HG03439 (cell line): ENCODE results near the gene SSPN.

Source experiments
- ATAC-seq: cut with Tn5 transposase; IDR thresholded peaks from one replicate; pipeline ENCODE4 v1.9.1; 2021; ENCODE audit warnings: mild to moderate bottlenecking, moderate library complexity; ENCODE audit not compliant: unreplicated experiment

The SSPN gene, protein sequence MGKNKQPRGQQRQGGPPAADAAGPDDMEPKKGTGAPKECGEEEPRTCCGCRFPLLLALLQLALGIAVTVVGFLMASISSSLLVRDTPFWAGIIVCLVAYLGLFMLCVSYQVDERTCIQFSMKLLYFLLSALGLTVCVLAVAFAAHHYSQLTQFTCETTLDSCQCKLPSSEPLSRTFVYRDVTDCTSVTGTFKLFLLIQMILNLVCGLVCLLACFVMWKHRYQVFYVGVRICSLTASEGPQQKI

DNA sequence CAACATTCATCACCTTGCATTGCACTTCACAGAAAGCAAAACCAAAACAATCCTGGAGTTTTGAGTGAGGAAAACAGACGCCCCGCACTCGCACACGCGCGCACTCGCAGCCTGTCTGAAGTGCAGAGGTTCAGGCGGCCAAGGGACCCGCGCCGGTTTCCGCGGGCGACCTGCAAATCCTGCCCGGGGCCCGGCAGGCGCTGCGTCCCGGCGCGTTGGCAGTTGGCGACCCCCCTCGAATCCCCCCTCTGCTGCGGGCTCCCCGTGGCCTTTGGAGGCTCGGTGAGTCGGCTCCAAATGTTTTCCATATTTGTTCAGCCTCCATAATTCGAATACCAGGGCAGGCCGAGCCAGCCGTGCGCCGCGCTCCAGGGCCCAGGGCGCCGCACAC is at the start of gene SSPN:
Gene SSPN, plus strand, starts transcription at position 324 of the 391 bp plus-strand sequence. CDS start 100 bp downstream, outside the sequence.
- no peak for ATAC-seq

GRCh38 chr12:26148291-26148690 is 47.1 kb upstream of the SSPN start:
- no peak for ATAC-seq

GRCh38 chr12:26149968-26150500 is 45.3 kb upstream of the SSPN start:
- ATAC-seq: no peak

DNA sequence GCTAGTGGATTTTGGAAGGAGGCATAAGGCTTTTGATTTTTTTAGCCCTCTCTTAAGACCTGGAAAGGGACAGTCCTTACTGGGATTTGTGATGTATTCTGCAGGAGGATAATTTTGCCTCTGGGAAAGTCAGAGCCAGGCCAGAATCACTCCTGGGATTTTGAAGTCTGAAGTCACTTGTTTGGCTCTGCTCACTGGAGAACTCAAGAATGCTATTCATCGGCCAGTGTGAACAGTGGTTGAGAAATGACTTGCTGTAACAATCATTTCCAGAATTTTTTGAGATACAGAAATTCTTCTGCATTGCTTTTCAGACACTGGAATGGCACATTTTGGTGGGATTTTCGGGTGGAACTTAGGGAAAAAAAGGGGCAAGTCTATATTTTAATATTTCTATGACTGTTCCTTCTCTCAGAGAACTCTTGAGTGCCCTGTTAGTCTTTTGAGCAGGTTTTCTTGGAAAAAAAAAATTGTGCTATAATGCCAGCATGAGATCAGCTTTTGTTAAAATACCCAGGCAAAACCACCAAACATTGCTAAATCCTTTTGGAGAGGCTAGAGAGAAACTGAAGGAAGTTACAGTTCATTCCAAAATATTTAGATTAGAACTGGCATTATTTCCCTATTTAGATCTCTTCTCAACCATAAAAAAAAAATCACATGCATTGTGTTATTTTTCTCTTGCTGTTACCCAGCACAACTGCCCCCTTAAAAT is 44.5 kb upstream of the SSPN start:
- ATAC-seq: no peak

DNA sequence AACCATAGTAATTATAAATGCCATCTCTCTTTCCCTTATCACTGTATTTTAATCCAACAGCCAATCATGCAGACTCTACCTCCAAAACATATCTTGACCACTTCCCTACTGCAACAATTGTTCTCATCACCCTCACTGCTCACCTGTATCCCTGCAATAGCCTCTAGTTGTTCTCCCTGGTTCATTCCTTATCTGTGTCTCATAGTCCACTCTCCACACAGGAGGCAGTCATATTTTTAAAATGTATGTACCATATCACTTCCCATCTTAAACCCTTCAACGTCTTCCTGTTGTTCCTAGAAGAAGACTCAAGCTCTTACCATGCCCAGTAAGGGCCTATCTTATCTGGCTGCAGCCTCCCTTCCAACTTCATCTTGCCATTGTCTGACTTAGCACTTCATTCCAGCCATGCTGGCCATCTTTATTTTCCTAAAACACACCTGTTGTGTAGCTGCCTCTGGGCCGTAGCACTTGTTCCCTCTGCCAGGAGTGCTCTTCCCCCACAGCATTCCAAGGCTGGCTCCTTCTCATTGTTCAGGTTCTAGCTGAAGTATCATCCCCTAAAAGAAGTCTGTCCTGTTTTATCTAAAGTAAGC is 42.8 kb upstream of the SSPN start:
- no peak for ATAC-seq

DNA sequence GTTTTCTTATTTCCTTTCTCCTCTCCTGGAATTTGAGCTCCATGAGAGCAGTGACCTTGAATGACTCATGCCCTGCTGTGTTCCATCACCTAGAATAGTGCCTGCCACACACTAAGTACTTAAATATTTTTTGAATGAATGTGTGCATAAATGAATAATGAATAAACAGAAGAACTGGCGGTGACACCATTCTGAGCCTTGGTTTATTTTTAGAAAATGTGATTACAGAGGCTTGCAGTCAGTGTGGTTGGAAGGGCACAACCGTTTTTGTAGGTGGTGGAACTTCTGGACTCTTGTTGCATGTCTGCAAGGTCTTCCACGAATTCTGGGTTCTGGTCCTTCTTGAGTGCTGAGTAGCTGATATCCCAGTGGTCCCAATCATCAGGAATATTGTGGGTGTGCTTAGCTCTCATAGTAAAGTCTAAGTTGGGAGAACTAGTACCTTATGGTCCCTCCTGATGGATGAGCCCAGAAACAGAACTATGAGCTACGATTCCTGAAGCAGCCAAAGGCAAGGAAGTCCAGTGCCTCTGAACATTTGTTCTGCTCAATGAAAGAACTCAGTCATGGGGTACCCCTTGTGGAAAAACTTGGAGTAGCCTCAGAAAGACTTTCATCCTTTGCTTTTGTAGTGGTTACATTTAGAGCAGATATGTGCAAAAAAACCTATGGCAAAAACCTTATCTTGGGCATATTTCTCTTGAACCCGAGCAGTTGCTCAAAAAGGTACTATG is 41.8 kb upstream of the SSPN start:
- no peak for ATAC-seq

- peak; percentile 89 for ATAC-seq
Measured at GRCh38 chr12:26156201-26156871, 39.0 kb upstream of the SSPN start.

- ATAC-seq: peak; percentile 14
Measured at GRCh38 chr12:26157001-26157400, 38.4 kb upstream of the SSPN start.

DNA sequence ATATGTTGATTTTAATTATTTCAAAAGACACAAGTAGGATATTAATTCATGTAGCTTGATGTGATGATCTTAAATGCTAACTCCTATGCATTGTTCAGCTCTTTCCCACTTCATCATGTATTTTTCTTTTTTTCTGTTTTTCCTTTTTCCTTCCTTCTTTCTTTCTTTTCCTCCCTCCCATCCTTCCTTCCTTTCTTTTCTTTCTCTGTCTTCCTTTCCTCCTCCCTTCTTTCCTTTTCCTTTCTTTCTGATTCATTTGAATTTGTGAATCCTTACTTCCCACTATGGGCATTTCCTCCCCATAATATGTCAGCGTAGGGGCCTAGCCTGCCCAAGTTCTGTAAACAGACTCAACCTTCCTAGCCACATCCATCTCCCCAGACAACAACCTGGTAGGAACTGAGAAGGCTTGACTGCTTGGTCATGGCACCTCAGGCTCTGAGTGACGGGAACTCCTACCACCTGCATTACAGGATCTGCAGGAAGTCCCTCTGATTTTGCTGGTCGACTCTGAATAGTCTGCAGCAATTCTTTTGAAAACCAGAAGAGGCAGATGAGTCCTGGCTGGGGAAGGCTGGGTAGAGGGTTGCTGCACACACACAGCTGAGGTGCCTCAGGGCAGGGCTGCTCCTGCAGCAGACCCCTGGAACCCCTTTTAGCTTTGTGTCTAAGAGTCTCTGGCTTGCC is 37.2 kb upstream of the SSPN start:
- ATAC-seq: no peak

DNA sequence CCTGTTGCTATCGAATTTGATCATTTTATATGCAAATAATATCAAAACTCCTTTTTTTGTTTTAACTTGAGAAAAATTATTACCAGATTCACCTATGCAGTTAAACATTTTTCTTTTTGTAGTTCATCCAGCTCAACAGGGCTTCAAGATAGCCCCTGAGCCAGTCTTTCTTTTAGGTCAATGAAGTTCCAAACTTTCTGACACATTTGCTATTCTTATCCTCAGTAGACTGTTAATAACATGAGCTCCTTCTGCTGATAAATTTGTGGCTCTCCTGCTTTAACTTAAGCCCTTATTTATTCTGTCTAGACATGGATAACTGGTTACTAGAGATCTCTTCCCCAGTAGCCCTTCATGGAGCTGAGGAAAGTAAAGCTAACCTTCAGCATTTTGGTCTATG is 33.2 kb upstream of the SSPN start:
- no peak for ATAC-seq

DNA sequence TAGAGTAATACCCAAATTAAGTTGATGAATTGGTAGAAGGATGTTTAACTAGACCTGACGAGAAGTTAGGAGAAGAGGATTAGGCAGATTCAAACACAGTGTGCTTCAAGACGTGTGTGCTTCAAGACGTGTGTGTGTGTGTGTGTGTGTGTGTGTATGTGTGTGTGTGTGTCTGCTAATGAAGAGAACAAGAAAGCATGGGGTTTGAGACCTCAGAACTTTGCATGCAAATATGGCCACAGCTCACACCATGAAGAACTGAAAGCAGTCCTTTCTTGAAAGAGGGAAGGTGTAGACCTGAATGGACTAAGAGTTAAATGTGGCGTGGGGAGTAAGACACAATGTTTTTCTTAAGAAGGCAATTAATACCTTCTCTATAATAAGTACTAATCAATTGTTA is 32.5 kb upstream of the SSPN start:
- ATAC-seq: no peak

DNA sequence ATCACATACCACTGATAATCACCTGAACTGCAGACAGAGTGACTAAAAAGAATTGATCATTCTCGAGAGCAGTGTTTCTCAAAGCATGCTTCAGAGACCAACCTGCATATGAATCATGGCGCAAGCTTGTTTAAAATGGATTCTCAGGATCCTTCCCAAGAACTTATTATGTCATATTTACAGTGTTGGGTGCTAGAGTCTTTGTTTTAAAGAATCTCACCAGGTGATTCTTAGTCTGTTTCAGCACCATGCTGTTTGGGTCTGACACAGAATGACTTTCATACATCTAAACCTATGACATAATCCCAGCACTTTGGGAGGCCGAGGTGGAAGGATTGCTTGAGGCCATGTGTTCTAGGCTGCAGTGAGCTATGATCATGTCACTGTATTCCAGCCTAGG is 31.3 kb upstream of the SSPN start:
- ATAC-seq: no peak

- ATAC-seq: no peak
Measured at GRCh38 chr12:26172013-26172412, 23.4 kb upstream of the SSPN start.

DNA sequence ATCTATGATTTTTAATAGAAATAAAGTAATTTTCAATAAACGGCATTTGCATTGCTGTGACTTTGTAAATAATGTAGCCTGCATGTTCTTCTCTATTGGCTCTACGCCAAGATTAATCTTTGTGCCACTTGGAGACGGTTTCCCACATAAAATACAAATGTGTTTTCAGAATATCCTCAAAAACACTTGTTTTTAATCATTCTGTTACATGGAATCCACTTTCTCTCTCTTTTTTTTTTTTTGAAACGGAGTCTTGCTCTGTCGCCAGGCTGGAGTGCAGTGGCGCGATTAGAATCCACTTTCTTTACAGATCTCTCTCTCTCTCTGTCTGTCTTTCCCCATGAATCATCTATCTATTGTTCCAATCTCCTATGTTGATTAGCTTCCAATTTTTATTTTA is 22.8 kb upstream of the SSPN start:
- no peak for ATAC-seq

GRCh38 chr12:26172946-26173552 is 22.3 kb upstream of the SSPN start:
- ATAC-seq: no peak

- no peak for ATAC-seq
Measured at GRCh38 chr12:26176725-26177124, 18.6 kb upstream of the SSPN start.

GRCh38 chr12:26177283-26177682 is 18.1 kb upstream of the SSPN start:
- ATAC-seq: no peak

DNA sequence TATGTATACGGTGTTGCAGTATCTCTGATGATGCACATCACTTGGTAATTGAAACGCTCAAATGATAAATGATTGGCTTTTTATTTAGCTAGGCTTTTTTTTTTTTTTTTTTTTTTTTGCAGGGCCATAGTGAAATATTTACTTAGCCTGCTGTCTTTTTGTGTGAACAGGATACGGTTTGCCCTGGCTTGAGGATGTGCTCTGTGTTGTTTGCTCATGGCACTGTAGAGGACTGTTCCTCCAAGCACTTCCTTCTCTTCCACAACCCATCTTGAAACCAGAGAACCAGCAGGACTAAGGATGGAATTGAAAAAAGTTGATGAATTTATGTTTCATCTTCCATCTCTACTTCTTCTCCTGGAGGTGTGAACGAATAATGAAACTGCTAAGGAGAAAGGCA is 15.5 kb upstream of the SSPN start:
- no peak for ATAC-seq

DNA sequence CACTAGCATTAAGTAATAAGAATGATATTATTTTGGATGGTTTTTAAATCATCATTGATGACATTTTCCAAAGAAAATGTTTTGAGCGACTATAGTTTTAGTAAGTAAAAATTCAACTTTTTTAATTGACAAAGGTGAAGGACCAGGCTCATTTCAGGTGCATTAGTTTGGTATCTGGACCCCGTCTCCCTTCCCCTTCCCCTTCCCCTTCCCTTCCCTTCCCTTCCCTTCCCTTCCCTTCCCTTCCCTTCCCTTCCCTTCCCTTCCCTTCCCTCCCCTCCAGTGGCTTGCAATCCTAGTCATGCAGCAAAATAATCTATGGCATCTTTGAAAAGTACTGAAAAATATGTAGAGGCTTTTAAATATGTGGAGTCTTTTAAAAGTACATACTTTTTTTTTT is 13.0 kb upstream of the SSPN start:
- ATAC-seq: no peak
